Measurements from ENCODE around the gene KRT3.
"Not testable (repeated sequence)": the region's sequence is repeated elsewhere in the genome, so short reads cannot be mapped to it uniquely, and the experiment has no call there.

KRT3 gene

GRCh38 chr12:52763036-52763659 lies 32.8 kb downstream of the KRT3 start:
- DNase-seq (ENCODE audit: low read depth in 1 of 2, low spot score in 1 of 2): no peak

GRCh38 chr12:52761802-52762201 lies 34.1 kb downstream of the KRT3 start:
- no peak for DNase-seq (ENCODE audit: low read depth in 1 of 2, low spot score in 1 of 2)

DNA sequence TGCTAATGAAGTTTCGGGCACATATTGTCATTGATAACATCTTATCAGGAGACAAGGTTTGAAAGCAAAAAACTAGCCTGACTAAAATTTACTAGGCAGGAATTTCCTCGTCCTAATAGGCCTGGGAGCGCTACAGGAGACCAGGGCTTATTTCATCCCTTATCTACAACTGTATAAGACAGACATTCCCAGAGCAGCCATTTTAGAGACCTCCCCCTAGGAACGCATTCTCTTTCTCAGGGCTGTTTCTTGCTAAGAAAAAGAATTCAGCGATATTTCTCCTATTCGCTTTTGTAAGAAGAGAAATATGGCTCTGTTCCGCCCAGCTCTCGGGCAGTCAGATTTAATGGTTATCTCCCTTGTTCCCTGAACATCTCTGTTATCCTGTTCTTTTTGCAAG lies 34.7 kb downstream of the KRT3 start:
- not testable (repeated sequence) for DNase-seq (ENCODE audit: low read depth in 1 of 2, low spot score in 1 of 2)

GRCh38 chr12:52760623-52761022 lies 35.3 kb downstream of the KRT3 start:
- no peak for DNase-seq (ENCODE audit: low read depth in 1 of 2, low spot score in 1 of 2)

- no peak for DNase-seq (ENCODE audit: low read depth in 1 of 2, low spot score in 1 of 2)
These were observed 36.2 kb downstream of the KRT3 start for GRCh38 chr12:52759695-52760094.

DNA sequence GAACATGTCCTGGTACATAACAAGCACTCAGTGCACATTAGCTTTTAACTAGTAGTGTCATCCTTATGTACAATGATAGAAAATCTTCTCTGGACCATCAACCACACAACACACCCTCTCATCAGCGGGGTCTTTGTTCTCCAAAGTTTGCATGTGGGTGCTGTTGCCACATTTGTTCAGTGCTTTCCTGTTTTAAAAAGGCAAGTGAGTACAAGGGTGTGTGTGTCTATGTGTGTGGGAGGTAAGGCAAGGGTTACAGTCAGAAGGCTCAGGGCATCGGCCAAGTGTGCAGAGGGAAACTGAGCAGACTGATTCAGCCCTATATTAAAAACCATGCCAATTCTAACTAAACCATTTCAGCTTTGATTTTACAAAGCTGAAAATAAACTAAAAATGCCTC lies 36.7 kb downstream of the KRT3 start:
- DNase-seq (ENCODE audit: low read depth in 1 of 2, low spot score in 1 of 2): no peak

- no peak for DNase-seq (ENCODE audit: low read depth in 1 of 2, low spot score in 1 of 2)
These were observed 38.3 kb downstream of the KRT3 start for GRCh38 chr12:52757449-52758176.

DNA sequence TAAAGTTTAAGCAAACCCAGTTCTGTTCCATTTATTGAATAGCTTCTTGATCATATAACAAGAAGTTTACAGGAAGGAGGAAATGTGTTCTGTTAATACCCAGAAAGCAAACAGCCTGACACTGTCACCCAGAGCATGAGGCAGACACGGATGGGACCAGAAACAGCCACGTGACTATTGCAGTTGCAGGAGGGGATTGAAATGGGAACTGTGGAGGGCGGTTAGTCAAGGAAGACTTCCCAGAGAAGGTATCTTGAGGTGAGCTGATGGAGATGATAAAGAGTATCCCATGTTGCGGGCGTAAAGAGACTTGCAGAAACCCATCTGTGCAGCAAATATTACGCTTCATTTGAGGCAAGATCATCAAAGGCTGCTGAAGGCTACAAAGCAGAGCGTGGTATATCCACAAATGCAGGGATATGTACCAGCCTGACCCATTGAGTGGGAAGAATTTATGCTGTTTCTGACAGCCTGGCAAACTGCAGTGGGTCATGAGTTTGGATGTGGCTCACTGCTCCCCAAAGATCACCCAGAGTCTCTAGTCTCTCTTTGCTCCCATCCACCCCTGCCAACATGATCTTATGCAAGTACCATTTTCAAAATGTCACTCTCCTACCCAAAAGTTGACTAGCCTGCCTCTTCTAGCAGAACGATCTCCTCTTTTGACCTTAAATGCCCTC lies 39.5 kb downstream of the KRT3 start:
- no peak for DNase-seq (ENCODE audit: low read depth in 1 of 2, low spot score in 1 of 2)

GRCh38 chr12:52755533-52755932 lies 40.4 kb downstream of the KRT3 start:
- DNase-seq (ENCODE audit: low read depth in 1 of 2, low spot score in 1 of 2): no peak

DNA sequence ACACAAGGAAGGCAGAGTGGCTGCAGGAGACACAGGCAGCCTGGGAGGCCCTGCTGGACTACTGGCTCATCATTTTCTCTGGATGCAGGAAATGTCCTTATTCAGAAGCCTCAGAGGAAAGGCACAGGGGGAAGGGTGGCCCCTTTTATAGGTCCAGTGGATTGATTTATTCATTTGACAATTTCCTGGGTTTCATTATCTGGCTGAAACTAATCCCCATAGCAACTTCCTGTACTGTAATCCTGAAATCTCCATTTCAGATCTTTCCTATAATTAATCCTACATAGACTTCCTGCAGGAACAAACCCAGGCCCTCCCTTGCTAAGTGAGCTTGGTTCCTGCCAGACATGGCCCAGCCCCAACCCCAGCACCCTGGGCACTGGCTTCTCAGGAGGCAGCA lies 41.8 kb downstream of the KRT3 start:
- no peak for DNase-seq (ENCODE audit: low read depth in 1 of 2, low spot score in 1 of 2)

DNA sequence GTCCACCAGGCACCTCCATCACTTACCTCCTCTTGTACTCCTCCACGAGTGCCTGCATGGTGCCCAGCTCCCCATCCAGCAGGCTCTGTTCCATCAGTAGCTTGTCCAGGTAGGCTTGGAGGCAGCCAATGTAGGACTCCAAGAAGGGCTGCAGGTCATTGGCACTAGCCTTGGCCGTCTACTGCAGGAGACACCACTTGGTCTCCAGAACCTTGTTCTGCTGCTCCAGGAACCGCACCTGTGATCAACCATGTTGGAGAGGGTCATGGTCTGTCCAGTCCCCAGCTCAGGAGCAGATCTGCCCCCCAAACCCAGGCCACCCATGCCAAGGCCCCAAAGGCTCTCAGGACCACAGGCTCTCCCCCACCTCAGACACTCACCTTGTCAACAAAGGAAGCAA lies 42.6 kb downstream of the KRT3 start:
- DNase-seq (ENCODE audit: low read depth in 1 of 2, low spot score in 1 of 2): no peak

DNA sequence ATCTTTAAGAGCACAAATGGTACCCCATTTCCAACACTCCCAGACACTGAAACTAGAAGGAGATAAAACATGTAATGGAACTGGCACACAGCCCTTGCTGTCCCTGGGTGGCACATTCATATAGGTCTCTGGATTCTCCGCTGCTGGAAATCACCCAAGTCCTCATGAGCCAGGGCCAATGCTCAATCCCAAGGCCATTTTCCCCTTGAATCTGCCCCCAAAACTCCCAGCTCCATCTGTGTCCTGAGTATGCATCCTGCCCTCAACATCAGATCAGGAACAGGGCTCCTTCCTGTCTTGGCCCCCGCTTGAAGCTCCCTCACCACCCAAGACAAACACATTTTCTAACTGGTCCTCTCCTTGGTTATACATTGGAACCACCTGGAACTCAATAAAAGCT lies 43.4 kb downstream of the KRT3 start:
- no peak for DNase-seq (ENCODE audit: low read depth in 1 of 2, low spot score in 1 of 2)

DNA sequence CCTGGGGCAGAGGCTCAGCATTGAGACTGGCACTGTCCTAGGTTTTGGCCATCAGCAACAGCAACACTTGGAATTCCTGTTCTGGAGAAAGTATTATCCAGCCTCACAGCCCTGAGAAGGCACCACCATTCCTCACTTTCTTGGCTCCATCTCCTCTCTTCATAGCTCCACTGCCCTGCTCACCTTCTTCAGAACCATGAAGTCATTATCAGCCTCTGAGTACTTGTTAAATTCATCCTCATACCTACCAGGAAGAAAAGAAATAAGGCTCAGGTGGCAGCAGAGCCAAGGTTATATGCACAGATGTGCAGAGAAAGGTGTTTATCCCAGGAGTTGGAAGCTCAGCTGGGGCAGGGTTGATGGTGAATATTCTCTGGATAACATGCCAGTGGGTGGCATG lies 44.1 kb downstream of the KRT3 start:
- no peak for DNase-seq (ENCODE audit: low read depth in 1 of 2, low spot score in 1 of 2)

DNA sequence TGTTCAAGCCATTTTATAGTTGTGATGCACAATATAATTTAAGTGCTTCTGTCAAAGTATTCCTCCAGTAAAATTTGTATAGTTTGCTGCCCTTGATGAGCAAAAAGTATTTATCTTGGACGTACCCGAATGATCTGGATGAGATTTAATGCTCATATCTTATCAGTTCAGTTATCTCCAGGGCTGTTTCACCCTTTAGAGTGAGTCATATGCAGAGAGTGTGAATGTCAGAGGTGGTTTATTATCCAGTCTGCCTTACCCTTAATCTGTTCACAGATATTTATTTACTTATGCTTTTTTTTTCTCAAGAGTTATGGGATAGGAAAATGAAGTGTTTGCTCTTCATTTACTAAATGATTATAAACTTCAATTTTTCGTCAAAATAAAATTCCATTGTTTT lies 45.4 kb downstream of the KRT3 start:
- DNase-seq (ENCODE audit: low read depth in 1 of 2, low spot score in 1 of 2): not testable (repeated sequence)

DNA sequence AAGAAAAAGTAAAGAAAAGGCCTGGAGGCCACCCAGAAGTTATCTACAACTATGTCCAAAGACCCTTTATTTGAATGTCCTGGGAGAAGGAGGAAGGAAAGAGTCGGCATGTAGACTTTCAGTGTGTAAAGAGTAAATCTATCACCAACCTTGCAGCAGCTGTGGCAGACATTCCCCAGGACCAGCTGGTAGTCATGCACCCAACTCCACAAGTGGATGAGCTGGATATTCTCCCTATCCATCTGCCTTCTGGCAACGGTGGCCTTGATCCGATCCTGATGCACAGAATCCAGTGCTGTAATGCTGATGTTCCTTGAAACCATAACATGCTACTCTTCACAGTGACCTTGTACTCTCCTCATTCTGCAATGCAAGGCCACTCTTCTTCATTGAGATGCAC lies 46.1 kb downstream of the KRT3 start:
- no peak for DNase-seq (ENCODE audit: low read depth in 1 of 2, low spot score in 1 of 2)

GRCh38 chr12:52748578-52748977 lies 47.3 kb downstream of the KRT3 start:
- no peak for DNase-seq (ENCODE audit: low read depth in 1 of 2, low spot score in 1 of 2)

DNA sequence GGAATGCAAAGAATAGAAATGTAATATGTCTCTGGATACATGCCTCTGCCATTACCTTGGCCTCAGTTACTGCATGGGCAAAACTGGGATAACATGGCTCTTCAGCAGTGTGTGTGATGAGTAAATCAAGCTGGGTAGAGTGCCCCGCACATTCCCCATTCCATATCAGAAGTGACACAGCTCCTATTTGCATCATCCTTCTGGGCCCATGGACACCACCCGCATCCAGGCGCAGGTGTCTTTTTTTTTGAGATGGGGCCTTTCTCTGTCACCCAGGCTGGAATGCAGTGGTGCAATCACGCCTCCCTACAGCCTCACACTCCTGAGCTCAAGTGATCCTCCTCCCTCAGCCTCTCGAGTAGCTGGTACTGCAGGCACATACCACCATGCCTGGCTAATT lies 50.4 kb downstream of the KRT3 start:
- no peak for DNase-seq (ENCODE audit: low read depth in 1 of 2, low spot score in 1 of 2)

- DNase-seq (ENCODE audit: low read depth in 1 of 2, low spot score in 1 of 2): no peak
These were observed 51.3 kb downstream of the KRT3 start for GRCh38 chr12:52744493-52745156.

DNA sequence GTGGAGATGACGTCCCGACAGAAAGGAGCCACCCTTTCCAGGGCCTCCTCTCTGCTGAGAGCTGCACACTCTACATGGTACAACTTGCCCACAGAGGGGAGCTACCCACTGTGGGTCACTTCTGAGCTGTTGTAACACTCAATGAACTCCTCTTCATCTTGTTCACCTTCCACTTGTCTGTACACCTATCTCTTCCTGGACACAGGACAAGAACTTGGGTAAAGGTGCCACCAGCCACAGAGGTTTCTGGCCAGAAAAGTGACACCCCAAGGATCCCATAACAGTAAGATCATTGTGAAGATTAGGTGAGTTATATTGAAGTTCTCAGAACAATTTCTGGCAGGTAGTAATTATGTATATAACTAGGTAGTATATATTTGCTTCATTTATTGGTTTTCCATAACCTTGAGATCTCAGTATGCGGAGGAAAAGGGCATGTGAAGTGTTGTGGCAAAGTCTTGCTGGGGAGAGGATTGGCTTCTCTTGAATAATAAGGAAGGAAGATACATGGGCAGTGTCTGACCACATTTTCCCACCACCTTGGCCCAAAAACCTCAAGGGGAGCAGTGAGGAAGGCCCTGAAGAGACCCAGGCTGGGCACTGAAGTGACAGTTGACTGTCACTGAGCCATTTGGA lies 53.0 kb downstream of the KRT3 start:
- no peak for DNase-seq (ENCODE audit: low read depth in 1 of 2, low spot score in 1 of 2)

- no peak for DNase-seq (ENCODE audit: low read depth in 1 of 2, low spot score in 1 of 2)
These were observed 53.7 kb downstream of the KRT3 start for GRCh38 chr12:52742196-52742580.

DNA sequence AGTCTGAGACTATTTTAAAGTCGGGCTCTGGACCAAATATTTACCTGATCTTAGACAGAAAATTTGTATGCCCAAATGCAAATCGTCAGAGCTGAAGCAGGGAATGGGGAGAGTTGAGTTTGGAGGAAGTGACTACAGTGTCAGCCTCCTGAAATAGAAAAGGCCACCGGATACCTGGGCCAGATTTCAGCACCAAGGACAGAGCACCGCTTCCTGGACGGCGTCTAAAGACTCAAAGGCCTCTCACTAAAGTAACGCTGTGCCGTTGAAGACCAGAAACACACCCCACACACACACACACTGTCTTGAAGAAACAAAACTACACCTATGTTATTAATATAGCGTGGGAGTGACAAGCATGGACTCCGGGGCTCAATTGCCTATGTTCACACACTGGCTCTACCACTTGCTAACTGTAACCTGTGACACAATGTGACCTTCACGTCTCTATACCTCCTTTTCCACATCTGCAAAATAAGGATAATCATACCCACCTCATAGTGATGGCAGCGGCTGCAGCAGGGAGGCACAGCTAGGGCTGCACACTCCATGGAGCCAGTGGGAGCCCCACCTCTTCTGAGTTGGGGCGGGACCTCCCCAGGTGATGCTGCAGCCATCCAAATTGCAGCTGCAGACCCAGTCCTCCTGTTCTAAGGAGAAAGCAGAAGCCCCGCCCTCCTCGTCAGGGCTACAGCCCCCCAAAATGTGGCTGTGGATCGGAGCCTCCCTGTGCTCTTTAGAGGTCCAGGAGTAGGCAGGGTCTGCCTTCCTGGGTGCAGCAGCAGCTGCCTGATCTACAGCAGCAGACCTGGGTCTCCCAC lies 54.3 kb downstream of the KRT3 start:
- DNase-seq (ENCODE audit: low read depth in 1 of 2, low spot score in 1 of 2): peak; percentile 21 to 29
